ENCODE results near the gene HUS1. TPM values are rescaled to one million over a fixed set of nuclear protein-coding genes. Genes with fewer than 3 reads are reported as not detected.
A peak's percentile ranks its signal among the peaks of the same experiment; 100 is the strongest.
"Not testable (repeated sequence)": the region's sequence is repeated elsewhere in the genome, so short reads cannot be mapped to it uniquely, and the experiment has no call there.

Gene HUS1
- total RNA-seq, 1 experiment from 2014 or later: 10.5 TPM

- no peak for DNase-seq (ENCODE audit: low spot score)
Observed at GRCh38 chr7:47944536-47945260, 34.7 kb downstream of the HUS1 start.

- DNase-seq (ENCODE audit: low spot score): no peak
Observed at GRCh38 chr7:47943676-47944474, 35.5 kb downstream of the HUS1 start.

- DNase-seq (ENCODE audit: low spot score): not testable (repeated sequence)
Observed at GRCh38 chr7:47942651-47943050, 36.8 kb downstream of the HUS1 start.

- DNase-seq (ENCODE audit: low spot score): no peak
Observed at GRCh38 chr7:47942132-47942531, 37.3 kb downstream of the HUS1 start.

- no peak for DNase-seq (ENCODE audit: low spot score)
Observed at GRCh38 chr7:47941136-47941844, 38.1 kb downstream of the HUS1 start.

- DNase-seq (ENCODE audit: low spot score): no peak
Observed at GRCh38 chr7:47940088-47941013, 39.1 kb downstream of the HUS1 start.

GRCh38 chr7:47939425-47940036 lies 39.9 kb downstream of the HUS1 start:
- no peak for DNase-seq (ENCODE audit: low spot score)

- DNase-seq (ENCODE audit: low spot score): peak; percentile 25
Observed at GRCh38 chr7:47938574-47939165, 40.7 kb downstream of the HUS1 start.

GRCh38 chr7:47937711-47938573 lies 41.5 kb downstream of the HUS1 start:
- DNase-seq (ENCODE audit: low spot score): no peak

GRCh38 chr7:47937065-47937687 lies 42.2 kb downstream of the HUS1 start:
- DNase-seq (ENCODE audit: low spot score): no peak

GRCh38 chr7:47936323-47936722 lies 43.1 kb downstream of the HUS1 start:
- no peak for DNase-seq (ENCODE audit: low spot score)

- no peak for DNase-seq (ENCODE audit: low spot score)
Observed at GRCh38 chr7:47935336-47935735, 44.1 kb downstream of the HUS1 start.

- DNase-seq (ENCODE audit: low spot score): no peak
Observed at GRCh38 chr7:47934831-47935230, 44.6 kb downstream of the HUS1 start.

- DNase-seq (ENCODE audit: low spot score): no peak
Observed at GRCh38 chr7:47933215-47933614, 46.2 kb downstream of the HUS1 start.

GRCh38 chr7:47932466-47933037 lies 46.9 kb downstream of the HUS1 start:
- no peak for DNase-seq (ENCODE audit: low spot score)

GRCh38 chr7:47932016-47932415 lies 47.4 kb downstream of the HUS1 start:
- no peak for DNase-seq (ENCODE audit: low spot score)

GRCh38 chr7:47931005-47932004 lies 48.1 kb downstream of the HUS1 start:
- DNase-seq (ENCODE audit: low spot score): no peak
